Gastrocnemius medialis (tissue), 4 donors: ENCODE data around the gene BEAN1. TPM values are rescaled to one million over a fixed set of nuclear protein-coding genes. Genes with fewer than 3 reads are reported as not detected.

Source experiments
- ATAC-seq, 2 donors: fragments of 150-250 bp; one replicate each; pipeline ENCODE4 v1.9.1; 2016
- DNase-seq, 2 donors: peaks; one replicate each; pipeline ENCODE4 v3.0.0-alpha.2; 2019
- H3K27ac ChIP-seq, 4 donors: fragments of 200-600 bp; sonication (generic); 1 replicate in 1 of 4; 2 replicates in 3 of 4; pipeline ENCODE4 v1.5.1; 2016 to 2018; ENCODE audit warnings: mild to moderate bottlenecking in 2 of 4, moderate library complexity in 1 of 4
- H3K27me3 ChIP-seq, 3 donors: fragments of 200-600 bp; sonication (generic) in 2 of 3; 1 replicate in 1 of 3; 2 replicates in 2 of 3; pipeline versions ENCODE4 v1.5.1 to v1.6.0; 2016 to 2019; ENCODE audit warnings: mild to moderate bottlenecking in 1 of 3, moderate library complexity in 1 of 3
- H3K36me3 ChIP-seq, 2 donors: fragments of 200-600 bp; sonication (generic) in 1 of 2; one replicate each; pipeline ENCODE4 v1.5.1; 2017 to 2018
- H3K4me1 ChIP-seq, 2 donors: fragments of 200-600 bp; sonication (generic) in 1 of 2; one replicate each; pipeline ENCODE4 v1.5.1; 2016 to 2017; ENCODE audit warnings: mild to moderate bottlenecking in 2 of 2
- H3K4me3 ChIP-seq, 4 donors: fragments of 200-600 bp; sonication (generic) in 3 of 4; 1 replicate in 1 of 4; 2 replicates in 3 of 4; pipeline ENCODE4 v1.5.1; 2016 to 2019; ENCODE audit warnings: mild to moderate bottlenecking in 2 of 4
- H3K9me3 ChIP-seq, 3 donors: fragments of 200-600 bp; sonication (generic) in 2 of 3; 1 replicate in 1 of 3; 2 replicates in 2 of 3; pipeline ENCODE4 v1.5.1; 2016 to 2019
- CTCF ChIP-seq, 5 experiments: fragments of 450-650 bp in 3 of 5; fragments of 200-600 bp in 2 of 5; sonication (generic) in 2 of 5; IDR thresholded peaks in 4 of 5; conservative IDR thresholded peaks in 1 of 5; 1 replicate in 4 of 5; 2 replicates in 1 of 5; pipeline ENCODE4 v1.5.1; 2016 to 2019; ENCODE audit warnings: antibody characterized with exemption in 5 of 5, mild to moderate bottlenecking in 3 of 5, moderate library complexity in 3 of 5
- POLR2A ChIP-seq, 2 donors: fragments of 450-650 bp; IDR thresholded peaks; one replicate each; pipeline ENCODE4 v1.6.1; 2017; ENCODE audit warnings: antibody characterized with exemption in 2 of 2, mild to moderate bottlenecking in 2 of 2, moderate library complexity in 2 of 2
- in situ Hi-C, 4 donors: fragments of 200-750 bp; cut with MboI; loops; one replicate each; pipeline versions ENCODE4 v1.15.0 to v1.8.0; 2017; ENCODE audit warnings: low sequenced_read_pairs in 4 of 4
- intact Hi-C: fragments of 100-400 bp; cut with DNase I; formaldehyde crosslinking; loops from one replicate; pipeline ENCODE4 v1.15.1; 2023; ENCODE audit warnings: low total_unique reads
- total RNA-seq, 4 donors: library from RNA; depleted of rRNA; stranded (reverse); fragments of >200 nt; gene quantifications; one replicate each; pipeline versions ENCODE4 v1.1.0 to v1.2.3, GENCODE V29; 2016

Gene BEAN1
- total RNA-seq, 4 donors from 2014 or later = not detected

DNA sequence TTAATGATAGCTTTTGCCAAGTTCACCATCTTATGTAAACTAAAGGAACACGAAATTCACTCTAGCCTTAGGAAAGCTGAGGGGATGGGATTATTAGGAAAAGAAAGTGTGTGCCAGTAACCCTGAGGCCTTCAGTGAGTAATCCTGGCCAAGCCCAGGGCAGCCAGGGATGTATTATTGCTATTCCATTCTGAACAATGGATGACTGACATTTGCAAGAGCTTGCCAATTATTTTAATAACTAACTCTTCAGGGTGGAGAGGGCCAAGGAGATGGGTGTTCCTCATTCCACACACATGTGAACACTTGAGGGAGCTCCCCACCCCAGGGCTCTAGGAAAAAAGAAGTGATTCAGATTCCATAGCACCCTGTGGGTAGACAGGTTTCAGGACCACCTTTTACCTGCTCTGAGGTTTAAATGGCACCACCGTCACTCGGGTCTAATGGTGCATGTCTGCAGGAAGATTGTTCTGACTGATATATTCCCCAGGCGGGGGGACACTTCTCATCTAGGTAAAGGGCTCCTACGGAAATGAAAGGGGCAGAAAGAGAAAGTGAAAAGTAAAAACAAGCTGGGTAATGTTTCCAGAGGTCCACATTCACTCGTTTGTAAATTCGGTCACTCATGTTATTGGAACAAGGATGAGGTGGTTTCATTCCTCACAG, 81.3 kb downstream of the BEAN1 start:
- H3K27me3 ChIP-seq = no peaks in the 10 kb centered on the region
- peaks cover 19 to 30% of the 10 kb centered on the region in 2 donors for H3K4me1 ChIP-seq
- DNase-seq (peak in 1 of 2 donors; percentile 11), ATAC-seq (peak in 1 of 2 donors; percentile 18)
- H3K9me3 ChIP-seq = no peaks in the 10 kb centered on the region
- H3K36me3 ChIP-seq = peaks cover 0 to 32% of the 10 kb centered on the region in 2 donors
- in situ Hi-C loops = no loop called here
- H3K4me3 ChIP-seq = no peak overlapping the region
- peak overlapping the region in 1 of 4 donors; percentile 11 for H3K27ac ChIP-seq
- no peak for TF ChIP-seq POLR2A (IDR thresholded peaks at IDR 0.05)
- no peak for TF ChIP-seq CTCF (IDR thresholded peaks at IDR 0.05 in 4 of 5, conservative IDR thresholded peaks at IDR 0.05 in 1 of 5)
- intact Hi-C loops = no loop called here

- DNase-seq = peak in 1 of 2 donors; percentile 7
- intact Hi-C loops (no loop called here), in situ Hi-C loops (no loop called here)
- H3K27me3 ChIP-seq = no peaks in the 10 kb centered on the region
- no peak overlapping the region for H3K4me3 ChIP-seq
- no peak for TF ChIP-seq CTCF (IDR thresholded peaks at IDR 0.05 in 4 of 5, conservative IDR thresholded peaks at IDR 0.05 in 1 of 5)
- no peak for TF ChIP-seq POLR2A (IDR thresholded peaks at IDR 0.05)
- peaks cover 16 to 29% of the 10 kb centered on the region in 2 donors for H3K4me1 ChIP-seq
- peaks cover 0 to 32% of the 10 kb centered on the region in 2 donors for H3K36me3 ChIP-seq
- no peak for ATAC-seq
- H3K27ac ChIP-seq = no peak overlapping the region
- no peaks in the 10 kb centered on the region for H3K9me3 ChIP-seq
Measured at GRCh38 chr16:66508914-66509496, 81.9 kb downstream of the BEAN1 start.

- Histone ChIP-seq H3K36me3 (peaks cover 0 to 32% of the 10 kb centered on the region in 2 donors), H3K27ac (no peak overlapping the region), H3K4me1 (peaks cover 15 to 26% of the 10 kb centered on the region in 2 donors), H3K9me3 (no peaks in the 10 kb centered on the region), H3K4me3 (no peak overlapping the region), H3K27me3 (no peaks in the 10 kb centered on the region)
- no peak for TF ChIP-seq POLR2A (IDR thresholded peaks at IDR 0.05)
- TF ChIP-seq CTCF (IDR thresholded peaks at IDR 0.05 in 4 of 5, conservative IDR thresholded peaks at IDR 0.05 in 1 of 5) = no peak
- DNase-seq (no peak), ATAC-seq (no peak)
- intact Hi-C loops (no loop called here), in situ Hi-C loops (no loop called here)
Measured at GRCh38 chr16:66509576-66509975, 82.5 kb downstream of the BEAN1 start.

GRCh38 chr16:66510298-66510697, 83.2 kb downstream of the BEAN1 start:
- H3K36me3 ChIP-seq = peaks cover 0 to 33% of the 10 kb centered on the region in 2 donors
- H3K27ac ChIP-seq = peak overlapping the region in 1 of 4 donors; percentile 64
- intact Hi-C loops = no loop called here

More at GRCh38 chr16:66510298-66510697, 83.2 kb downstream of the BEAN1 start:
- no peaks in the 10 kb centered on the region for H3K27me3 ChIP-seq
- in situ Hi-C loops = no loop called here
- ATAC-seq (no peak), DNase-seq (no peak)
- H3K9me3 ChIP-seq = no peaks in the 10 kb centered on the region
- peaks cover 15 to 30% of the 10 kb centered on the region in 2 donors for H3K4me1 ChIP-seq
- H3K4me3 ChIP-seq = no peak overlapping the region
- TF ChIP-seq POLR2A (IDR thresholded peaks at IDR 0.05) = no peak
- no peak for TF ChIP-seq CTCF (IDR thresholded peaks at IDR 0.05 in 4 of 5, conservative IDR thresholded peaks at IDR 0.05 in 1 of 5)
